Transverse colon (tissue), 4 donors: Measurements from ENCODE around the gene METTL8. TPM values are rescaled to one million over a fixed set of nuclear protein-coding genes. Genes with fewer than 3 reads are reported as not detected.

Experiments used
- DNase-seq: peaks from one replicate; pipeline ENCODE4 v3.0.0-alpha.2; 2019
- H3K27ac ChIP-seq, 4 donors: fragments of 200-600 bp; sonication (generic); 2 replicates each; pipeline ENCODE4 v1.5.1; 2016 to 2018; ENCODE audit warnings: inconsistent platforms in 4 of 4
- H3K27me3 ChIP-seq: fragments of 200-600 bp; sonication (generic); 2 replicates; pipeline ENCODE4 v1.5.1; 2017; ENCODE audit warnings: inconsistent platforms
- H3K36me3 ChIP-seq, 4 donors: fragments of 200-600 bp; sonication (generic); 2 replicates each; pipeline ENCODE4 v1.5.1; 2017 to 2019; ENCODE audit warnings: inconsistent platforms in 4 of 4
- H3K4me1 ChIP-seq, 4 donors: fragments of 200-600 bp; sonication (generic); 2 replicates each; pipeline ENCODE4 v1.5.1; 2017 to 2020; ENCODE audit warnings: inconsistent platforms in 4 of 4
- H3K4me3 ChIP-seq, 4 donors: fragments of 200-600 bp; sonication (generic); 1 replicate in 1 of 4; 2 replicates in 3 of 4; pipeline versions ENCODE4 v1.5.1 to v1.6.1; 2017 to 2019; ENCODE audit warnings: inconsistent platforms in 4 of 4
- H3K9me3 ChIP-seq, 2 donors: fragments of 200-600 bp; sonication (generic); 2 replicates each; pipeline ENCODE4 v1.5.1; 2017 to 2019; ENCODE audit warnings: inconsistent platforms in 2 of 2
- CTCF ChIP-seq, 5 experiments: fragments of 200-600 bp in 3 of 5; fragments of 450-650 bp in 2 of 5; sonication (generic) in 3 of 5; IDR thresholded peaks; 1 replicate in 2 of 5; 2 replicates in 3 of 5; pipeline ENCODE4 v1.5.1; 2016 to 2017; ENCODE audit warnings: antibody characterized with exemption in 5 of 5, inconsistent platforms in 3 of 5, mild to moderate bottlenecking in 2 of 5, moderate library complexity in 1 of 5
- EP300 ChIP-seq: sonication (generic); formaldehyde crosslinking; IDR thresholded peaks from one replicate; pipeline ENCODE4 v1.6.1; 2017; ENCODE audit warnings: antibody characterized with exemption, low read depth
- POLR2A ChIP-seq: fragments of 450-650 bp; IDR thresholded peaks from one replicate; pipeline ENCODE4 v1.6.1; 2016; ENCODE audit warnings: antibody characterized with exemption, mild to moderate bottlenecking, moderate library complexity
- POLR2AphosphoS5 ChIP-seq, 3 donors: sonication (generic); formaldehyde crosslinking; IDR thresholded peaks; one replicate each; pipeline ENCODE4 v1.6.1; 2016; ENCODE audit warnings: antibody characterized with exemption in 3 of 3
- whole genome bisulfite sequencing, 2 donors: methylation state at CpG; one replicate each; pipeline ENCODE4 v1.1.5; 2018; ENCODE audit warnings: low coverage in 1 of 2; 5-methylcytosine and 5-hydroxymethylcytosine counted together
- in situ Hi-C, 4 donors: fragments of 200-750 bp; cut with MboI; loops; one replicate each; pipeline versions ENCODE4 v1.15.0 to v1.15.1; 2017; ENCODE audit warnings: low sequenced_read_pairs in 3 of 4, low pct_ligation_motif_present in 1 of 4, low pct_unique_long_range_greater_than_20kb in 1 of 4
- intact Hi-C: fragments of 100-400 bp; cut with DNase I; formaldehyde crosslinking; loops from one replicate; pipeline ENCODE4 v1.15.1; 2023; ENCODE audit warnings: low total_unique reads
- total RNA-seq, 4 donors: library from RNA; depleted of rRNA; stranded (reverse); fragments of >200 nt; gene quantifications; one replicate each; pipeline ENCODE4 v1.1.0, GENCODE V29; 2016

Gene METTL8
- total RNA-seq, 4 donors from 2014 or later = 6.7 to 64.5 (median 22.1) TPM

- 78 to 89% methylated on average over 2 to 4 of the region's 4 CpGs for WGBS, 2 donors
- intact Hi-C loops = no loop called here
- Histone ChIP-seq H3K9me3 (no peaks in the 10 kb centered on the region), H3K4me3 (no peak overlapping the region), H3K27me3 (no peaks in the 10 kb centered on the region), H3K36me3 (no peaks in the 10 kb centered on the region), H3K4me1 (peaks cover 0 to 5% (median 0%) of the 10 kb centered on the region in 4 donors), H3K27ac (no peak overlapping the region)
- in situ Hi-C loops = no loop called here
- no peak for DNase-seq
- TF ChIP-seq CTCF (IDR thresholded peaks at IDR 0.05) (no peak), POLR2A (no peak), POLR2AphosphoS5 (IDR thresholded peaks at IDR 0.05) (no peak), EP300 (no peak)
Measured at GRCh38 chr2:171267855-171268629, 165.7 kb downstream of the METTL8 start.

Other genes with a start within 250 kb of the METTL8 start
- gene DCAF17, start 236 bp upstream of the METTL8 start, total RNA-seq = 10 to 100 TPM in 3 of 4 donors, 1 to 10 TPM in 1; 6.2 to 24.7 (median 19.2) TPM
- gene CYBRD1, start 88.5 kb upstream of the METTL8 start, total RNA-seq = 100 to 1,000 TPM in 1 of 4 donors, 10 to 100 TPM in 3; 50.7 to 124 (median 63.9) TPM